Psoas muscle (tissue), 8 donors: ENCODE data around the gene BLVRA. TPM values are rescaled to one million over a fixed set of nuclear protein-coding genes. Genes with fewer than 3 reads are reported as not detected.

Experiments
- ATAC-seq, 4 donors: fragments of 200-7000 bp; cut with Tn5 transposase; one replicate each; pipeline ENCODE4 v1.9.1; 2020; ENCODE audit warnings: moderate library complexity in 3 of 4, mild to moderate bottlenecking in 2 of 4
- DNase-seq, 2 donors: peaks; one replicate each; pipeline ENCODE4 v3.0.0-alpha.2; 2020
- H3K27ac ChIP-seq: fragments of 200-600 bp; one replicate; pipeline ENCODE4 v1.8.0; 2022
- H3K27me3 ChIP-seq, 3 donors: fragments of 200-600 bp in 1 of 3; one replicate each; pipeline versions ENCODE4 v1.6.1 to v1.8.0; 2013 to 2022; ENCODE audit warnings: low read length in 2 of 3, mild to moderate bottlenecking in 2 of 3, moderate library complexity in 1 of 3; ENCODE audit not compliant: insufficient read depth in 3 of 3
- H3K36me3 ChIP-seq, 2 donors: fragments of 200-600 bp in 1 of 2; one replicate each; pipeline versions ENCODE4 v1.6.1 to v1.8.0; 2013 to 2022; ENCODE audit warnings: low read depth in 1 of 2, mild to moderate bottlenecking in 1 of 2, moderate library complexity in 1 of 2; ENCODE audit not compliant: insufficient read depth in 1 of 2
- H3K4me1 ChIP-seq: fragments of 200-600 bp; one replicate; pipeline ENCODE4 v1.8.0; 2022
- H3K4me3 ChIP-seq: fragments of 200-600 bp; one replicate; pipeline ENCODE4 v1.8.0; 2022; ENCODE audit warnings: mild to moderate bottlenecking
- H3K9me3 ChIP-seq: fragments of 200-600 bp; one replicate; pipeline ENCODE4 v1.8.0; 2022
- CTCF ChIP-seq: fragments of 200-600 bp; IDR thresholded peaks from one replicate; pipeline ENCODE4 v1.8.0; 2022; ENCODE audit warnings: antibody characterized with exemption
- WGBS, 3 donors: extraction: QIAGEN DNeasy Blood & Tissue Kit; methylation state at CpG; one replicate each; pipeline versions ENCODE4 v1.1.6 to v1.1.7; 2013; 5-methylcytosine and 5-hydroxymethylcytosine counted together
- intact Hi-C, 2 donors: fragments of 100-400 bp; cut with DNase I; formaldehyde crosslinking; loops; one replicate each; pipeline versions ENCODE4 v1.11.0 to v1.14.2; 2022
- polyA plus RNA-seq, 3 donors: library from polyadenylated mRNA; stranded (reverse); fragments of 200-250 nt; gene quantifications; one replicate each; pipeline ENCODE4 v1.2.3, GENCODE V29; 2013
- total RNA-seq, 4 donors: library from RNA; stranded (reverse); fragmentation: NEBNext Ultra II Directional in 2 of 4; extraction: Animal tissue kit (Norgen Biotek cat#: 25700) in 2 of 4; gene quantifications; one replicate each; pipeline versions ENCODE4 v1.2.1 to v1.2.4, GENCODE V29; 2021 to 2023
- donor health status: healthy with polysubstance abuse.
- donor health status: DM: no; HTN: no; CAD: no; lungs with moderate emphysema.
- donor health status: Bipolar disorder and iron deficiency.
- donor health status: healthy.
- donor health status: DM: yes; HTN: yes; CAD: no.
- donor health status: DM: no; HTN: no; CAD: no.
- donor health status: DM: no; HTN: no; CAD: no.
- donor health status: DM: yes; HTN: yes; CAD: no.

The BLVRA gene
- total and polyA plus RNA-seq, 7 donors = 35.8 to 52.9 (median 41.9) TPM

- H3K27ac ChIP-seq = no peak overlapping the region
- intact Hi-C loops = loop anchor here in 1 of 2 donors (10.0 kb wide), 1 partner anchor 61 kb away; the partner anchor contains the start of gene COA1
- TF ChIP-seq CTCF = no peak
- peaks cover 26% of the 10 kb centered on the region for H3K4me1 ChIP-seq
- no peaks in the 10 kb centered on the region for H3K27me3 ChIP-seq
- ATAC-seq = peak; percentile 78 to 90 (median 86)
- peaks cover 0 to 22% of the 10 kb centered on the region in 2 donors for H3K36me3 ChIP-seq
- H3K4me3 ChIP-seq = no peak overlapping the region
- no peak for DNase-seq
- no peaks in the 10 kb centered on the region for H3K9me3 ChIP-seq
- 63 to 93% (median 87%) methylated on average over 2 of the region's 2 CpGs for WGBS, 3 donors
These were observed 26.9 kb downstream of the BLVRA start for GRCh38 chr7:43785420-43785819.

- no peak for TF ChIP-seq CTCF
- peaks cover 0 to 43% of the 10 kb centered on the region in 2 donors for H3K36me3 ChIP-seq
- no peaks in the 10 kb centered on the region for H3K27me3 ChIP-seq
- peaks cover 24% of the 10 kb centered on the region for H3K4me1 ChIP-seq
- intact Hi-C loops = loop anchor here in 1 of 2 donors (10.0 kb wide), 1 partner anchor 63 kb away; the partner anchor contains the start of gene COA1
- no peak for DNase-seq
- ATAC-seq = no peak
- H3K9me3 ChIP-seq = no peaks in the 10 kb centered on the region
- no peak overlapping the region for H3K4me3 ChIP-seq
- 88 to 90% (median 89%) methylated on average over 14 of the region's 14 CpGs for WGBS, 3 donors
- H3K27ac ChIP-seq = no peak overlapping the region
These were observed 29.3 kb downstream of the BLVRA start for GRCh38 chr7:43787771-43788170.

GRCh38 chr7:43790006-43790405, 31.5 kb downstream of the BLVRA start:
- peaks cover 16% of the 10 kb centered on the region for H3K4me1 ChIP-seq
- TF ChIP-seq CTCF = no peak
- H3K27ac ChIP-seq = no peak overlapping the region
- DNase-seq = no peak
- intact Hi-C loops = loop anchor here in 1 of 2 donors (10.0 kb wide), 1 partner anchor 45 kb away; no protein-coding TSS in a partner anchor
- no peak overlapping the region for H3K4me3 ChIP-seq
- 94 to 98% (median 95%) methylated on average over 5 of the region's 5 CpGs for WGBS, 3 donors
- no peaks in the 10 kb centered on the region for H3K9me3 ChIP-seq
- no peak for ATAC-seq
- no peaks in the 10 kb centered on the region for H3K27me3 ChIP-seq
- H3K36me3 ChIP-seq = peaks cover 0 to 55% of the 10 kb centered on the region in 2 donors

- Histone ChIP-seq H3K36me3 (peaks cover 0 to 63% of the 10 kb centered on the region in 2 donors), H3K9me3 (no peaks in the 10 kb centered on the region), H3K4me3 (no peak overlapping the region), H3K27me3 (no peaks in the 10 kb centered on the region), H3K27ac (no peak overlapping the region), H3K4me1 (peaks cover 13% of the 10 kb centered on the region)
- WGBS, 3 donors = 47 to 51% (median 49%) methylated on average over 5 of the region's 5 CpGs
- peak in 2 of 4 donors; percentile 51 to 60 for ATAC-seq
- TF ChIP-seq CTCF = no peak
- intact Hi-C loops = loop anchor here in 1 of 2 donors (10.0 kb wide), 1 partner anchor 46 kb away; no protein-coding TSS in a partner anchor
- no peak for DNase-seq
These were observed 32.4 kb downstream of the BLVRA start for GRCh38 chr7:43790834-43791233.

GRCh38 chr7:43791665-43792064, 33.2 kb downstream of the BLVRA start:
- ATAC-seq (no peak), DNase-seq (no peak)
- no peak for TF ChIP-seq CTCF
- Histone ChIP-seq H3K4me3 (no peak overlapping the region), H3K4me1 (peaks cover 13% of the 10 kb centered on the region), H3K27ac (peak overlapping the region; percentile 42), H3K36me3 (peaks cover 0 to 65% of the 10 kb centered on the region in 2 donors), H3K9me3 (no peaks in the 10 kb centered on the region), H3K27me3 (no peaks in the 10 kb centered on the region)
- 20 to 30% (median 21%) methylated on average over 4 of the region's 4 CpGs for WGBS, 3 donors
- intact Hi-C loops = loop anchor here in 1 of 2 donors (10.0 kb wide), 1 partner anchor 47 kb away; no protein-coding TSS in a partner anchor
